ENCODE results near the gene CCR5AS.

The CCR5AS gene

DNA sequence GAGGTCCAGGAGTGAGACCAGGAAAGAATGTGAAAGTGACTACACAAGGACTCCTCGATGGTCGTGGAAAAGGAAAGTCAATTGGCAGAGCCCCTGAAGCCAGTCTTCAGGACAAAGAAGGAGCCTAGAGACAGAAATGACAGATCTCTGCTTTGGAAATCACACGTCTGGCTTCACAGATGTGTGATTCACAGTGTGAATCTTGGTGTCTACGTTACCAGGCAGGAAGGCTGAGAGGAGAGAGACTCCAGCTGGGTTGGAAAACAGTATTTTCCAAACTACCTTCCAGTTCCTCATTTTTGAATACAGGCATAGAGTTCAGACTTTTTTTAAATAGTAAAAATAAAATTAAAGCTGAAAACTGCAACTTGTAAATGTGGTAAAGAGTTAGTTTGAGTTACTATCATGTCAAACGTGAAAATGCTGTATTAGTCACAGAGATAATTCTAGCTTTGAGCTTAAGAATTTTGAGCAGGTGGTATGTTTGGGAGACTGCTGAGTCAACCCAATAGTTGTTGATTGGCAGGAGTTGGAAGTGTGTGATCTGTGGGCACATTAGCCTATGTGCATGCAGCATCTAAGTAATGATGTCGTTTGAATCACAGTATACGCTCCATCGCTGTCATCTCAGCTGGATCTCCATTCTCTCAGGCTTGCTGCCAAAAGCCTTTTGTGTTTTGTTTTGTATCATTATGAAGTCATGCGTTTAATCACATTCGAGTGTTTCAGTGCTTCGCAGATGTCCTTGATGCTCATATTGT lies 47.0 kb downstream of the CCR5AS start:
- no peaks in the 10 kb centered on the region for H3K9me3 ChIP-seq (ENCODE audit: low read length)
- H3K36me3 ChIP-seq (ENCODE audit: insufficient read depth, low read length), result no peaks in the 10 kb centered on the region
- H3K4me3 ChIP-seq (ENCODE audit: low read depth in 1 of 2, low read length in 2 of 2), result no peak overlapping the region
- no peaks in the 10 kb centered on the region for H3K4me1 ChIP-seq (ENCODE audit: insufficient read depth, low read length)
- no peak overlapping the region for H3K9ac ChIP-seq (ENCODE audit: low read length)
- H3K27me3 ChIP-seq (ENCODE audit: control insufficient read depth in 1 of 2, insufficient read depth in 2 of 2, low read length in 2 of 2), result no peaks in the 10 kb centered on the region
- H3K27ac ChIP-seq (ENCODE audit: low read depth, low read length), result peak overlapping the region; percentile 21

DNA sequence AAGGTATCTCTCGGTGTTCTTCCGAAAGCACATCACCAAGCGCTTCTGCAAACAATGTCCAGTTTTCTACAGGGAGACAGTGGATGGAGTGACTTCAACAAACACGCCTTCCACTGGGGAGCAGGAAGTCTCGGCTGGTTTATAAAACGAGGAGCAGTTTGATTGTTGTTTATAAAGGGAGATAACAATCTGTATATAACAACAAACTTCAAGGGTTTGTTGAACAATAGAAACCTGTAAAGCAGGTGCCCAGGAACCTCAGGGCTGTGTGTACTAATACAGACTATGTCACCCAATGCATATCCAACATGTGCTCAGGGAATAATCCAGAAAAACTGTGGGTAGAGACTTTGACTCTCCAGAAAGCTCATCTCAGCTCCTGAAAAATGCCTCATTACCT lies 48.4 kb downstream of the CCR5AS start:
- Histone ChIP-seq H3K4me1 (ENCODE audit: insufficient read depth, low read length) (no peaks in the 10 kb centered on the region), H3K9ac (ENCODE audit: low read length) (no peak overlapping the region), H3K9me3 (ENCODE audit: low read length) (no peaks in the 10 kb centered on the region), H3K27me3 (ENCODE audit: control insufficient read depth in 1 of 2, insufficient read depth in 2 of 2, low read length in 2 of 2) (no peaks in the 10 kb centered on the region), H3K27ac (ENCODE audit: low read depth, low read length) (peak overlapping the region; percentile 23), H3K4me3 (ENCODE audit: low read depth in 1 of 2, low read length in 2 of 2) (no peak overlapping the region), H3K36me3 (ENCODE audit: insufficient read depth, low read length) (no peaks in the 10 kb centered on the region)

DNA sequence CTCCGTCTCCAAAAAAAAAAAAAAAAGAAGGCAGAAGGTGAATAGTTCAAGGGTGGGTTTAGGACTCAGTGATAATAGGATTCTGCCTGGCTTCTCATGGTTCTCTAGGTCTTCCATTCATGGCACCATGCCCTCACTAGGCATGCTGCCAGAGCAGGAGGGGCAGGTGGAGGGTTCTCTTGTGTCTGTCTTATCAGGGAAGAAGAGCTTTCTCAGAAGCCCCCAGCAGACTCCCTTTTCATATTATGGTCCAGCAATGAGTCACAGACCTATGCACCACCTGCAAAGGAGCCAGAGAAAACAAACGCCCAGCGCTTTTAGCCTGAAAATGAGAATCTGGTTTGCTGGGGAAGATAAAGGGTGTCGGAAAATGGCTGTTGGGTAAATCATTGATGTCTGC lies 50.0 kb downstream of the CCR5AS start:
- no peak overlapping the region for H3K27ac ChIP-seq (ENCODE audit: low read depth, low read length)
- no peaks in the 10 kb centered on the region for H3K4me1 ChIP-seq (ENCODE audit: insufficient read depth, low read length)
- no peaks in the 10 kb centered on the region for H3K36me3 ChIP-seq (ENCODE audit: insufficient read depth, low read length)
- no peaks in the 10 kb centered on the region for H3K9me3 ChIP-seq (ENCODE audit: low read length)
- H3K4me3 ChIP-seq (ENCODE audit: low read depth in 1 of 2, low read length in 2 of 2), result no peak overlapping the region
- no peak overlapping the region for H3K9ac ChIP-seq (ENCODE audit: low read length)
- peaks cover 0 to 3% of the 10 kb centered on the region in 2 donors for H3K27me3 ChIP-seq (ENCODE audit: control insufficient read depth in 1 of 2, insufficient read depth in 2 of 2, low read length in 2 of 2)

DNA sequence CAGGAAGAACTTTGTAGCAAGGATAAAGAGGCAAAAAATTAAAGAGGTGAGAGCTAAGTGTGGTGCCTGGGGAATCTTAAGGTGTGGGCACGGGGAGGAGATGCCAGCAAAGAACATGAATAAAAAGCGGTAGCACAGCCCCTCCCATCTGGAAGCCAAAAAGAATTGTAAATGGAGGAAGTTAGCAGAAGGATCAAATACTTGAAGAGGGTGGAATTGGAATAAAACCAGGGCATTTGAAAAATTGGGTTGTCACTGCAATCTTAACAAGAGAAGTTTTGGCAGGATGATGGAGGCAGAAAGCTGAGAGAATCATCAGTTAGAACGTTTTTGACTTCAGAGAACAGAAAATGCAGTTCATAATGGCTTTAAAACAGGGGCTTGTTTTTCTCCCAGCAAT lies 50.6 kb downstream of the CCR5AS start:
- no peak overlapping the region for H3K9ac ChIP-seq (ENCODE audit: low read length)
- H3K27me3 ChIP-seq (ENCODE audit: control insufficient read depth in 1 of 2, insufficient read depth in 2 of 2, low read length in 2 of 2), result peaks cover 0 to 4% of the 10 kb centered on the region in 2 donors
- H3K36me3 ChIP-seq (ENCODE audit: insufficient read depth, low read length), result no peaks in the 10 kb centered on the region
- H3K9me3 ChIP-seq (ENCODE audit: low read length), result no peaks in the 10 kb centered on the region
- no peaks in the 10 kb centered on the region for H3K4me1 ChIP-seq (ENCODE audit: insufficient read depth, low read length)
- H3K27ac ChIP-seq (ENCODE audit: low read depth, low read length), result no peak overlapping the region
- no peak overlapping the region for H3K4me3 ChIP-seq (ENCODE audit: low read depth in 1 of 2, low read length in 2 of 2)

DNA sequence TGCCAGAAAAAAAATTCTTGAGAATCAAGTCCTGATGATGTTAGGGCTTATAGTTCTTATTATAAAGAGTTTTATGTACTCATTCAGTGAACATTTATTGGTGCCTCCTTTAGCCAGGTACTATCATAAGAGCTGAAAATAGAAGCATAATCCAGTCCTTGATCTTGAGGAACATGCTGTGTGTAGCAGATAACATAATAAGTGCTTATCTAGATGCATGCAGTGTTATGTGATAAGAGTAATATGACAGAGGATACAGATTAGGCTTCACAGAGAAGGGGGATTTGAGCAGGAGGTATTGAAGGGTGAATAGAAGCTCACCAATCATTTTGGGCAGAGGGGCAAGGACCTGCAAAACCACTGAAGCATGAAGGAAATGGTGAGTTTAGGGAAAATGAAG lies 51.9 kb downstream of the CCR5AS start:
- H3K4me3 ChIP-seq (ENCODE audit: low read depth in 1 of 2, low read length in 2 of 2), result no peak overlapping the region
- peaks cover 0 to 4% of the 10 kb centered on the region in 2 donors for H3K27me3 ChIP-seq (ENCODE audit: control insufficient read depth in 1 of 2, insufficient read depth in 2 of 2, low read length in 2 of 2)
- no peak overlapping the region for H3K9ac ChIP-seq (ENCODE audit: low read length)
- no peaks in the 10 kb centered on the region for H3K9me3 ChIP-seq (ENCODE audit: low read length)
- no peaks in the 10 kb centered on the region for H3K4me1 ChIP-seq (ENCODE audit: insufficient read depth, low read length)
- no peak overlapping the region for H3K27ac ChIP-seq (ENCODE audit: low read depth, low read length)
- H3K36me3 ChIP-seq (ENCODE audit: insufficient read depth, low read length), result no peaks in the 10 kb centered on the region

DNA sequence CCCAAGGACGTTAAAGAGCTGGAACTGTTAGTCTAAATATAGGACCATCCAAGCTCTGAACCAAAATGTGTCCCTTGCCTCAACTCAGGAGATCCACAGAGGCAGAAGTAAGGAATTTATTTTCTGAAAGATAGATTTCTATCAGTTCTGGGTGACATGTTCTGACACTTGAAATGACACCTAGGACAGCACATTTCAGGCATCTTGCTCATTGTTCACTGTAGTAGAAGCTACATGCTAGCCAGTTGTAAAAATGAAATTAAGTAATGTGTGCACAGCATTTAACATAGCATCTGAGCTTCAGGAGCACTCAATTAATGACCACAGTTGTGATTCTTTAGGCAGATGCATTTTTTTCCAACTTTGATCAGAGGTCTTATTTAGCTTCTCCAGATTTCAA lies 52.4 kb downstream of the CCR5AS start:
- H3K9me3 ChIP-seq (ENCODE audit: low read length), result no peaks in the 10 kb centered on the region
- H3K27ac ChIP-seq (ENCODE audit: low read depth, low read length), result no peak overlapping the region
- no peak overlapping the region for H3K9ac ChIP-seq (ENCODE audit: low read length)
- peaks cover 0 to 4% of the 10 kb centered on the region in 2 donors for H3K27me3 ChIP-seq (ENCODE audit: control insufficient read depth in 1 of 2, insufficient read depth in 2 of 2, low read length in 2 of 2)
- no peaks in the 10 kb centered on the region for H3K36me3 ChIP-seq (ENCODE audit: insufficient read depth, low read length)
- H3K4me1 ChIP-seq (ENCODE audit: insufficient read depth, low read length), result no peaks in the 10 kb centered on the region
- H3K4me3 ChIP-seq (ENCODE audit: low read depth in 1 of 2, low read length in 2 of 2), result no peak overlapping the region

DNA sequence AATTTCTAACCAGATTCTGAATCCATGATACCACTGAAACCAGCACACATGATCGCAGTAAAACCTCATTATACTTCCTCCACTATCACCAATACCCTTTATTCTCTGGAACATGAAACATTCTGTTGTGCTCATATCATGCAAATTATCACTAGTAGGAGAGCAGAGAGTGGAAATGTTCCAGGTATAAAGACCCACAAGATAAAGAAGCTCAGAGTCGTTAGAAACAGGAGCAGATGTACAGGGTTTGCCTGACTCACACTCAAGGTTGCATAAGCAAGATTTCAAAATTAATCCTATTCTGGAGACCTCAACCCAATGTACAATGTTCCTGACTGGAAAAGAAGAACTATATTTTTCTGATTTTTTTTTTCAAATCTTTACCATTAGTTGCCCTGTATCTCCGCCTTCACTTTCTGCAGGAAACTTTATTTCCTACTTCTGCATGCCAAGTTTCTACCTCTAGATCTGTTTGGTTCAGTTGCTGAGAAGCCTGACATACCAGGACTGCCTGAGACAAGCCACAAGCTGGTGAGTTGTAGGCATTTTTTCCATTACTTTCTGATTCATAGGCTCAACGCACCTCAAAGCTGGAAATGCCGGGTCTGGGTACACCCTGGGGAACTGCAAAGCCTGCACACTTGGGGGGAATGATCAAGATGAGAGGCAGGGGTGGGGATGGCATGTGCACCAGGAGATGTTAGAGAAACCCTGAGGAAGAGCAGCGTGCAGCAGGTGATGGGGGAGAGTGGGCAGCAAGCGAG lies 53.0 kb downstream of the CCR5AS start, which contains the start of gene CCR2:
Gene CCR2, plus strand, starts transcription at position 465 of the 764 bp plus-strand sequence. CDS start 3,417 bp downstream, outside the sequence.
- H3K36me3 ChIP-seq (ENCODE audit: insufficient read depth, low read length), result no peaks in the 10 kb centered on the region
- no peak within 1 kb of the TSS for H3K27ac ChIP-seq (ENCODE audit: low read depth, low read length)
- H3K9ac ChIP-seq (ENCODE audit: low read length), result no peak within 1 kb of the TSS
- no peaks in the 10 kb centered on the region for H3K4me1 ChIP-seq (ENCODE audit: insufficient read depth, low read length)
- no peak within 1 kb of the TSS for H3K4me3 ChIP-seq (ENCODE audit: low read depth in 1 of 2, low read length in 2 of 2)
- no peaks in the 10 kb centered on the region for H3K9me3 ChIP-seq (ENCODE audit: low read length)
- peaks cover 0 to 4% of the 10 kb centered on the region in 2 donors for H3K27me3 ChIP-seq (ENCODE audit: control insufficient read depth in 1 of 2, insufficient read depth in 2 of 2, low read length in 2 of 2)

DNA sequence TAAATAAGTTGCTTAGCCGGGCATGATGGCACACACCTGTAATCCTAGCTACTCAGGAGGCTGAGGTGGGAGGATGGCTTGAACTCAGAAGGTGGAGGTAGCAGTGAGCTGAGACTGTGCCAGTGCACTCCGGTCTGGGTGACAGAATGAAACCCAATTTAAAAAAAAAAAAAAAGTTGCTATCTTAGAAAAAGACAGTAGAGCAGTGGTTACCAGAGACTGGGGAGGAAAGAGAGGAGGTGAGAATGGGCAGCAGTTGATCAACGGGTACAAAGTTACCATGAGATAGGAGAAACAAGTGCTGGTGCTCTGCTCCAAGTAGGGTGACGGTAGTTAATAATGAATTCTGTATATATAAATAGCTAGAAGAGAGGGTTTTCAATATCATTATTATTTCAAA lies 53.8 kb downstream of the CCR5AS start:
- Histone ChIP-seq H3K9me3 (ENCODE audit: low read length) (no peaks in the 10 kb centered on the region), H3K27me3 (ENCODE audit: control insufficient read depth in 1 of 2, insufficient read depth in 2 of 2, low read length in 2 of 2) (peaks cover 0 to 4% of the 10 kb centered on the region in 2 donors), H3K4me3 (ENCODE audit: low read depth in 1 of 2, low read length in 2 of 2) (no peak overlapping the region), H3K9ac (ENCODE audit: low read length) (no peak overlapping the region), H3K4me1 (ENCODE audit: insufficient read depth, low read length) (no peaks in the 10 kb centered on the region), H3K27ac (ENCODE audit: low read depth, low read length) (no peak overlapping the region), H3K36me3 (ENCODE audit: insufficient read depth, low read length) (no peaks in the 10 kb centered on the region)

DNA sequence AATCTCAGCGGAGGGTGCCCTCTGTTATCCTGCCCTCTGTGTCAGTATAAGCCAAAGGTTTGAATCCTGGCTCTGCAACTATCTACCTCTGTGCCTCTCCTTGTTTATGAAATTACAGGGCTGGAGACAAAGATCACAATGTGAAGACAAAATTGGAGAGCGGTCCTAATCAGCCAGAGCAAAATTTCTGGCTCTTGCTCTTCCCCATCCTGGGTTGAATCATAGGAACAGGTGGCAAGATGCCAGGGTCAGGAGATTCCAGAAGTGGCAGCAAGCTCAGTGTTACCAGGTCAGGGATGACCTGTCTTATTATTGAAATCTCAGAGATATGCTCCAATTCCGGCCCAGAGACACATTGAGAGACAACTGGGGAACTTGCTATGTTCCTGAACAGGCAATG lies 55.2 kb downstream of the CCR5AS start:
- H3K9ac ChIP-seq (ENCODE audit: low read length), result no peak overlapping the region
- no peak overlapping the region for H3K4me3 ChIP-seq (ENCODE audit: low read depth in 1 of 2, low read length in 2 of 2)
- no peaks in the 10 kb centered on the region for H3K4me1 ChIP-seq (ENCODE audit: insufficient read depth, low read length)
- H3K36me3 ChIP-seq (ENCODE audit: insufficient read depth, low read length), result no peaks in the 10 kb centered on the region
- H3K9me3 ChIP-seq (ENCODE audit: low read length), result no peaks in the 10 kb centered on the region
- H3K27me3 ChIP-seq (ENCODE audit: control insufficient read depth in 1 of 2, insufficient read depth in 2 of 2, low read length in 2 of 2), result peaks cover 0 to 4% of the 10 kb centered on the region in 2 donors
- no peak overlapping the region for H3K27ac ChIP-seq (ENCODE audit: low read depth, low read length)

DNA sequence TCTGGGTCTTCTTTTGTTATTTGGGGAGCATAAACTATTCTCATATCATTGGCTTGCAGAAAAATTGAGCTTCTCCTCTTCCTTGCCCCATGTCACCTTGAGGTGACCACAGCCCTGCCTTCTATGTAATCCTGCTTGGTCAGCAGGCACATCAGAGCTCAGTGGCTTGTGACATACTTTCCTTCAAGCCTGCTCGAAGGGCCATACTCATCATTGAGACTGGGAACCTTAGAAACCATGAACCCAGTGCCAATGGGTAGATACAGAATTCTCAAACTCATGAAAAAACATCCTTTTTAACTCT lies 56.7 kb downstream of the CCR5AS start:
- H3K9ac ChIP-seq (ENCODE audit: low read length), result no peak overlapping the region
- no peak overlapping the region for H3K4me3 ChIP-seq (ENCODE audit: low read depth in 1 of 2, low read length in 2 of 2)
- no peak overlapping the region for H3K27ac ChIP-seq (ENCODE audit: low read depth, low read length)
- H3K9me3 ChIP-seq (ENCODE audit: low read length), result no peaks in the 10 kb centered on the region
- peaks cover 0 to 4% of the 10 kb centered on the region in 2 donors for H3K27me3 ChIP-seq (ENCODE audit: control insufficient read depth in 1 of 2, insufficient read depth in 2 of 2, low read length in 2 of 2)
- no peaks in the 10 kb centered on the region for H3K4me1 ChIP-seq (ENCODE audit: insufficient read depth, low read length)
- no peaks in the 10 kb centered on the region for H3K36me3 ChIP-seq (ENCODE audit: insufficient read depth, low read length)

DNA sequence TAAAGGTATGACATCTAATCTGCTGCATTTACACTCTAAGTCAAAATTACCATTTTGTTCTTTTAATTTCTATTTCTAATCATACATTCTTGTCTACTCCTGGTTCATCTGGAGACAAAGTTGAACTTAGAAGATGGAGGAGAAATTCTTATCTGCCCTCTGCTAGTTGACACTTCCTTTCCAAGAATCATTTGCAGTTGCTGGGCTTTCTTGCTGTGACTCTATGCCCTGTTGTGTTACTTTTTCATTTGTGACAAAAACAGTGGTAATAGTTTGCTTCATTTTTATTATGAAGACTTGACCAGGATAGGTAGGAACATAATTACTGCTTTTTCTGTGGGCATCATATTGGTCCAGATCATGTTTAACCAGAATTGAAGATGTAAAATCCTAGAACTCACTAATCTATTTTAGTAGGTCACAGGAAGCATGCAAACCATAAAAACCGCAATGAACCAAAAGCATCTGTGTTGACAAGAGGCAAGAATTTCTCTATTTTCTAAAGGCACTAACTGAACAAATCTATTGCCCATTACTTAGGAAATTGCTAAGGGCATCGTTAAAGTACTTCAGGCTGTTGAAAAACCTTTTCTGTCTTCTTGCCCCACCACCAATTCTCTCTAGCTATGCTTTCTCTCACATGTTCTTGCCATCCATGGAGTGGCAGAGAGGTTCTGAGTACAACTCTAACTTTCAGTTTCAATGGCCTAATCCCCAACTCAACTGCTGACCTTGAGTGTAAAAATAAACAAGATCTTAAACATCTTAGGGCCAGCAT lies 57.2 kb downstream of the CCR5AS start:
- Histone ChIP-seq H3K27me3 (ENCODE audit: control insufficient read depth in 1 of 2, insufficient read depth in 2 of 2, low read length in 2 of 2) (peaks cover 0 to 4% of the 10 kb centered on the region in 2 donors), H3K9ac (ENCODE audit: low read length) (no peak overlapping the region), H3K9me3 (ENCODE audit: low read length) (no peaks in the 10 kb centered on the region), H3K36me3 (ENCODE audit: insufficient read depth, low read length) (no peaks in the 10 kb centered on the region), H3K27ac (ENCODE audit: low read depth, low read length) (no peak overlapping the region), H3K4me3 (ENCODE audit: low read depth in 1 of 2, low read length in 2 of 2) (no peak overlapping the region), H3K4me1 (ENCODE audit: insufficient read depth, low read length) (no peaks in the 10 kb centered on the region)

Data from muscle layer of colon (tissue), 2 donors.